NCI-H2196 (cell line): ENCODE measurements around the gene SMIM24.
"Not testable (repeated sequence)": the region's sequence is repeated elsewhere in the genome, so short reads cannot be mapped to it uniquely, and the experiment has no call there.

ENCODE experiments used
- DNase-seq: peaks from one replicate; lab custom pipeline; 2025; ENCODE audit not compliant: unreplicated experiment; lab: John Stamatoyannopoulos, UW

SMIM24 gene

GRCh38 chr19:3457528-3458228 lies 22.6 kb downstream of the SMIM24 start:
- DNase-seq, result no peak

GRCh38 chr19:3456925-3457527 lies 23.3 kb downstream of the SMIM24 start:
- no peak for DNase-seq

DNA sequence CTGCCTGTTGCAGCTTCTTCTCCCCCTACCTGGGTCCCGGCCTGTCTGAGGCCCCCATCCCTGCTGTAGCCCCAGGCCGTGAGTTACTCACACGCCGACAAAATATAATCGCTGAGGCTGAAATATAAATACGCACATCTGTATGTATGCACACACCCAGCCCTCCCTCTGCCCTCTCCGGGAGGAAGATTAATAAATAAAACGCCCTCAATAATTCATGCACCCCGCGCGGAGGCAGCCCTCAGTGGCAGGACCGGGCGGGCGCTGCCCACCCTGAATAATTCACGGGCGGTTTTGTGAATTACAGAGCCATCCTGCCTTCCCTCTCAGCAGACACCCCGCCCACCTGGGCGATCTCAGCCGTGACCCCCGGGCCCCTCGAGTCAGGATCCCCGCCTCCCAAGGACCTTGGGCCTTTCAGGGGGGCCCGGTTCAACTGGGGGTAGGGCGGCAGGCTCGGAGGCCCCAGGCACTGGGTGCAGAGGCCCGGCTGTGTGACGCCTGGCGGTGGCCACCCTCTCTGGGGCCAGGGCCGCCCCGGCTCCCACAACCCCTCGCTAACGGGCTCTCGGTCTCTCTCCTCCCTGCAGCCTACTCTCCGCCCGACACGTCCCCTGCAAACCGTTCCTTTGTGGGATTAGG lies 24.2 kb downstream of the SMIM24 start:
- DNase-seq, result no peak

DNA sequence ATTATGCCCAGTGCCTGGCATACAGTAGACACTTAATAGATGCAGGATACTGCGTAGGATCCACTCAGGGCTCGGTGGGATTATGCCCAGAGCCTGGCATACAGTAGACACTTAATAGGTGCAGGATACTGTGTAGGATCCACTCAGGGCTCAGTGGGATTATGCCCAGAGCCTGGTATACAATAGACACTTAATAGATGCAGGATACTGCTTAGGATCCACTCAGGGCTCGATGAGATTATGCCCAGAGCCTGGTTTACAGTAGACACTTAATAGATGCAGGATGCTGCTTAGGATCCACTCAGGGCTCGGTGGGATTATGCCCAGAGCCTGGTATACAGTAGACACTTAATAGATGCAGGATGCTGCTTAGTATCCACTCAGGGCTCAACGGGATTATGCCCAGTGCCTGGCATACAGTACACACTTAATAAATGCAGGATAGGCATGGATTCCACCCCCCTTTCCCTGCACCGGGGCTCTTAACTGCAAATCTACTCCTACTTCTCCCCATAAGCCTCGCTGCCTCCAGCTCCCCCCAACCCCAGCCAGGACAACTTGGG lies 24.9 kb downstream of the SMIM24 start:
- DNase-seq, result no peak

DNA sequence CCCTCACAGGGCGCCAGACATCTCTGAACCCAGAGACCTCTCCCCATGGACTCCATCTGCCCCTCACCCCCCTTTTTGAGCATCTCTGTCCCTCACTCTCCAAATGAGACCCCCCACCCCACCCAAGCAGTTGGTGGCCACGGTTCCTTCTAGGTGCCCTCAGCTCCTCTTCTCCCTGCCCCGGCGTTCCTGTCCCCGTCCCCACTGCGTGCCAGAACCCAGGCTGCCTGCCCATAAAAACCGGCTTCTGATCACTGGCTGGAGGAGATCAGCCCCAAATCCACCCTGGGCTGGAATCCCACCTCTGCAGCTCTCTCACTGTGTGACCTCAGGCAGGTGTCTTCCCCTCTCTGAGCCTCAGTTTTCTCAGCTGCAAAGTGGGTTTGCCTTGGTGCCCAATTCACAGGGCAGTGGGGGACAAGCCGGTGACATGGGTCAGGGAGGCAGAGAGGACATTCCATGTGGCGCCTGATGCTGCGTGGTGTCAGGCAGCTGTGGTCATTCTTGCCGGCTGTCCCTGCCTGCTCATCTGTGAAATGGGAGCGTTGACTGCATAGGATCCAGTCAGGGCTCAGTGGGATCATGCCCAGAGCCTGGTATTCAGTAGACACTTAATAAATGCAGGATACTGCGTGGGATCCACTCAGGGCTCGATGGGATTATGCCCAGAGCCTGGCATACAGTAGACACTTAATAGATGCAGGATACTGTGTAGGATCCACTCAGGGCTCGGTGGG lies 25.5 kb downstream of the SMIM24 start:
- no peak for DNase-seq

DNA sequence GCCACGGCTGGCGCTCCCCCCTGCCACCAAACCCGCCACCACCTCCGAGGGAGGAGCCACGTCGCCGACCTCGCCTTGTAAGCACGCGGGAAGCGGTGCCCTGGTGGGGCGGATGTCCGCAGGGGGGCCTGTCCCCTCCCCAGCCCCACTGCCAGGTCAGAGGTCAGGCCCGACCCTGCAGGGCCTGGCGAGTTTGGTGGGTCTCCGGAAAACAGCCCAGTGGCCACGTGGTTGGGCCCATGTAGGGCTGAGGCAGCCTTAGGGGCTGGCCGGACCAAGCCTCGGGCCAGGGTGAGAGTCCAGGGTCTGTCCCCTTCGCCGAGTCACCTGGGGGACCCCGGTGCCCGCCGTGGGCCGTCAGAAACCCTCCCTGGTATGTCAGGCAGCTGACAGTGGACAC lies 26.5 kb downstream of the SMIM24 start:
- no peak for DNase-seq

DNA sequence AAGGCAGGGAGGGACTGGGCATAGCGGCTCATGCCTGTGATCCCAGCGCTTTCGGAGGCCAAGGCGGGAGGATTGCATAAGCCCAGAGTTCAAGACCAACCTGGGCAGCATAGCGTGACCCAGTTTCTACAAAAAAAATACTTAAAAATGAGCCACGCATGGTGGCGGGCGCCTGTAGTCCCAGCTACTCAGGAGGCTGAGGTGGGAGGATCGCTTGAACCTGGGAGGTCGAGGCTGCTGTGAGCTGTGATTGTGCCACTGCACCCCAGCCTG lies 27.4 kb downstream of the SMIM24 start:
- DNase-seq, result not testable (repeated sequence)

DNA sequence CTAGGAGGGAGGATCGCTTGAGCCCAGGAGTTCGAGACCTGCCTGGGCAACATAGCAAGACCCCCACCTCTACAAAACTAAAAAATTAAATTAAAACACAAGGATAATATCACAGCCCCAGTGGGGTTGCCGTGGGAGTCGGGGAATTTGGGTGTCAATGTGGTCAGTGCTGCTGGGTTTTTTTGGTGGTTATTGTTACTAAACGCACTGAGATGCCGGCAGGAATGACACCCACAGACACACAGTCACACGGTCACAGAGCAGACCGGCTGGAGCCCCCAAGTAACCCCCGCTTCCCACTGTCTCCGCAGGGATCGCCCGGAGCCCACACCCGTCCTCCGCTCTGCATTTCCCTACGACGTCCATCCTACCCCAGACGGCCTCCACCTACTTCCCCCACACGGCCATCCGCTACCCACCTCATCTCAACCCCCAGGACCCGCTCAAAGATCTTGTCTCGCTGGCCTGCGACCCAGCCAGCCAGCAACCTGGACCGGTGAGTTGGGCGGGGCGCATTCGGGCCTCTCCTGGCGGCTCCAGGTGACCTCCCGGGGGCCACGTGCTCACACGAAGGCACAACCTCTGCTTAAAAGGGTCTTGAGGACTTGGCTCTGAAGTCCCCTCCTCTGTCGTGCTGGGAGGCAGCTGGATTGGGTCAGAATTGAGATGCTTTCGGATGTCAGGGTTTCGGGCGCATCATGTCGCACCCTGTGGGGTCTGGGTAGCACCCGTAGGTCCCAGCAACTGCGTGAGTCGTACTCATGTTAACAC lies 28.0 kb downstream of the SMIM24 start:
- DNase-seq, result no peak

GRCh38 chr19:3451451-3451866 lies 28.9 kb downstream of the SMIM24 start:
- no peak for DNase-seq

DNA sequence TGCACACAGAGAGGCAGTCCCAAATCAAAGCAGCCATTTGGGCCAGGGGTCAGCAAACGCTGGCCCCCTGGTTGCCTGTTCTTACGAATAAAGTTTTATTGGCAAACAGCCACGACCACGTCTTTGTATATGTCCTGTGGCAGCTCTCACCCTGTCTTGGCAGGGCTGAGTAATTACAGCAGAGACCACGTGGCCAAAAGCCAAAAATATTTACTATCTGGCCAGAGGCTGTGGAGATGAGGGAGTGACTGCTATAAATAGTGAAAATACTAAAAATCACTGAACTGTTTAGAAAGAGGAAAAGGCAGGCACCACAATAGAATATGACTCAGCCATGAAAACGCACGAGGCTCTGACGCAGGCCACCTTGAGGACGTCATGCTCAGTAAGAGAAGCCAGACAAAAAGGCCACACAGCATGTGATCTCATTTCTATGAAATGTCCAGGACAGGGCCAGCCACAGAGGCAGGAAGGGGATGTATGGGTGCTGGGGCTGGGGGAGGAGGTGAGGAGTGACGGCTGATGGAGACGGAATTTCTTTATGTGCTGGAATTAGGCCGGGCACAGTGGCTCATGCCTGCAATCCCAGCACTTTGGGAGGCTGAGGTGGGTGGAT lies 29.4 kb downstream of the SMIM24 start:
- peak; percentile 50 for DNase-seq

- DNase-seq, result no peak
Observed at GRCh38 chr19:3448616-3449334, 31.6 kb downstream of the SMIM24 start.

DNA sequence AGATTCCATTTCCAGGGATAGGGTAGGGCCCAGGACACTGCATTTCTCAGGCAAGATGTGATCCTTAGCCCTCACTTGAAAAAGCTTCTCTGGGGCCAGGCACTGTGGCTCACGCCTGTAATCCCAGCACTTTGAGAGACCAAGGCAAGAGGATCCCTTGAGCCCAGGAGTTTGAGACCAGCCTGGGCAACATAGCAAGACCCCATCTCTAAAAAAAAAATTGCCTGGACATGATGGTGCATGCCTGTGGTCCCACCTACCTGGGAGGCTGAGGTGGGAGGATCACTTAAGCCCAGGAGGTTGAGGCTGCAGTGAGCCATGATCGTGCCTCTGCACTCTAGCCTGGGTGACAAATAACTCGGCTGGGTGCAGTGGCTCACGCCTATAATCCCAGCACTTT lies 33.7 kb downstream of the SMIM24 start:
- not testable (repeated sequence) for DNase-seq

DNA sequence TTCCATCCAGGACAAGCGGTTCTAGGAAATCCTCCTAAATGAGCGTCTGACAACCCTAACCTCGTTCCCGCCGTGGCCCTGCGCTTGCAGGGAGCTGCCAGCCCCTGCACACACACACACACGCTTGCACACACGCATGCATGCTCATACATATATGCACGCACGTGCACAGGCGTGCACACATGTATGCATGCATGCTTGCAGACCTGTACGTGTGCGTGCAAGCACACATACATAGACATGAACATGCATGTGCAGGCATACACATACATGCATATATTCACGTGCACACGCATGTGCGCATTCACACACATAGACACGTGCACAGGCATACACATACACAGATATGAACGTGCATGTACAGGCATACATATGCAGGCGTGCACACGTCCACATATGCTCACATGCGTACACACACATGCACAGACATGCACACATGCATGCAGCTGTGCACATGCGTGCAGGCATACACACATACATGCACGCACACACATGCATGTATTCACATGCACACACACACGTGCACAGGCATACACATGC lies 35.6 kb downstream of the SMIM24 start:
- no peak for DNase-seq

GRCh38 chr19:3443840-3444694 lies 36.3 kb downstream of the SMIM24 start:
- no peak for DNase-seq

GRCh38 chr19:3442487-3443071 lies 37.7 kb downstream of the SMIM24 start:
- DNase-seq, result no peak

DNA sequence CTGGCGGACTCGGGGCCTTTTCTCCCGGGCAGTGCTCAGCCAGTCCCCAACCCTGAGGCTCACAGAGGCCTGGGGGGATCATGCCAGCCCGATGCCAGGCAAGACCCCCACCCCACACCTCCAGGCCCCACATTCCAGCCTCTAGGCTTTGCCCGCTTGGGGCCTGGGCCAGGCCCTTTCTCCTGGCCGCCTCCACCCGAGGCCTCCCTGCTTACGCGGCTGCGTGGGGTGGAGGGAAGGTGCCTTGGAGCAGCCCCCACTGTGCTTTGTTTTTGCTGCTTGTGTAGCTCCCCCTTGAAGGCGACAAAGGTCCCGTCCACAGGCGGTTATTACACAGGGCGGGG lies 38.4 kb downstream of the SMIM24 start:
- DNase-seq, result no peak

DNA sequence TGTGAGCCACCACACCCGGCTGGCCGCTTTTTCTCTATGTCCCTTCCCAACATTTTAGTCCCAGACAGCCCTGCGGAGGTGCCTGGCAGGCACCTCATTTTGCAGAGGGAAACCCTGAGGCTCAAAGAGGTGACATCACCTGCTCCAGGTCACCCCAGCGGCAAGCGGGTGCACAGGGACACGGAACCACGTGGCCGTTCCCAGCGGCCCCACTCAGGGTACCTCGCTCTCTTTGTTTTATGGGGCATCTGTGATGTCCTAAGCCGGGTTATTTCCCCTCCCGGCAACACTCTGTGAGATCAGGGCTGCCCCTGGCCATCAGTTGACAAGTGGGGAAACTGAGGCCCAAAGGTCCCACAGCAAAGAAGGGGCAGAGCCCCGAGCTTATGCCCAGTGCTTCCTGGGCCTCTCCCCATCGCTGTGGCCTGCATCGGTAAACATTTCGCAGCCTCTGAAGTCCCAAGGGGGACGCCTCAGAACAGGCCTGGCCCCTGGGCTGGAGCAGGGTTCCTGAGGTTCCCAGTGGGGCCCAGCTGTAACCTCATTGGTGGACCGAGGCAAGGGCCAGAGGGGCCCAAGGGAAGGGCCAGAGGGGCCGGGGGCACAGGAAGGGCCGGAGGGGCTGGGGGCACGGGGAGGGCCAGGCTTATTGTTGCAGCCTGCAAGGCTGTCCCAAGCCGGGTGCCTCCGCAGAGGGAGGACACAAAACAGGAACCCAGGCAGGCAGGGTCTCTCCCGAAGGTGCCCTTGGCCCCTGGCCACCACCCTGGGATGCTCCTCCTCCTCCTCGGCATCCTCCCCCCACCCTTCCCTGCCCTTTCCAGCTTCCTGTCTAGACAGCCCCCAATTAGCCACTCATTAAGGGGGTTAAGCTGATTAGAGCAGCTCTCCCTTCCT lies 39.0 kb downstream of the SMIM24 start:
- no peak for DNase-seq
